ENCODE data around the gene DNAH1. TPM values are rescaled to one million over a fixed set of nuclear protein-coding genes. Genes with fewer than 3 reads are reported as not detected.

Gene DNAH1
- total and polyA plus RNA-seq, 10 donors, result 4.9 to 35.8 (median 24.6) TPM

DNA sequence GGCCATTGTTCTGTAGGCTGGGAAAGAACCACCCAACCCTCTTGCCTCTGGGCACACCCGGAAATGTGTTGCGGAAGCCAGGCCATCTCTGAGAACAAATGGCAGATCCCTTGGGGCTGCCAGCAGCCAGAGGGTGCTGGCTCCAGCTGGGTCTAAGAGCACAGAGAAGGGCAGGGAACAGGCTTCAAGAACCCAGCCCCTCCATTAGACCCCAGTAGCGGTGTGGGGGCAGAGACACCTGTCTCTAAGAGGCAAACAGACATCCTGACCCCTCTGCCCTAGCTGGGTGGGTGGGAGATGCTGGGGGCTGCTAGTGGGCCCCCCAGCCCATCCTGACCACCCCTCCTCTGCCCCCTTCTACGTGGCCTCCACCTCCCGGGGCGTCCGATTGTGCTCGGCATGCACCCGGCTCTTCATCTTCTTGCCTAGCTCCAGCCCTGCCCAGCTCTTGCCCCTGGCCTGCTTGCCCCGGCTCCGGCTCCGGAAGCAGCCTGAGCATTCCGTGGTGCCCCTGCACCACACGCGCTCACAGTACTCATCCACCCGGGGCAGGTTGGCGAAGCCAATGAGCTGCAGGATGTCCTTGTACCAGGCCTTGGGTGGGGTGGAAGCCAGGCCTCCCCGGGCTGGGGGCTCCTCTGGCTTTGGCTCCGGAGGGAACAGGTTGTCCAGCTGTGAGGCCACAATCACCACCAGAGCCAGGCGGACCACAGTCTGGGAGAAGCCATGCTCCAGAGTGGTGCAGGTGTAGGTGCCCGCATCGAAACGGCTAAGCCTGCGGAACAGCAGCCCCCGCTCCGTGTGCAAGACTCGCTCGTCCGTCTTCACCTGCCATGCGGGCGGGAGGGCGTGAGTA lies 119.4 kb downstream of the DNAH1 start:
- Histone ChIP-seq H3K4me1 (peaks cover 0 to 59% (median 22%) of the 10 kb centered on the region in 6 donors), H3K27ac (peak overlapping the region in 2 of 8 donors; percentile 5 to 35), H3K4me3 (no peak overlapping the region), H3K9me3 (no peaks in the 10 kb centered on the region), H3K36me3 (no peaks in the 10 kb centered on the region), H3K27me3 (replicated peaks in 1 of 7) (no peaks in the 10 kb centered on the region)
- DNase-seq, result peak; percentile 65
- TF ChIP-seq POLR2A (IDR thresholded peaks at IDR 0.05) (no peak), CTCF (IDR thresholded peaks at IDR 0.05 in 8 of 11, conservative IDR thresholded peaks at IDR 0.05 in 3 of 11) (no peak), POLR2AphosphoS5 (IDR thresholded peaks at IDR 0.05) (peak in 1 of 3 donors; percentile 34)
- intact Hi-C loops (cut with DNase I; ENCODE audit: low total_unique reads), result no loop called here
- WGBS, 5 donors, result 71 to 96% (median 92%) methylated on average over 12 to 32 of the region's 32 CpGs

DNA sequence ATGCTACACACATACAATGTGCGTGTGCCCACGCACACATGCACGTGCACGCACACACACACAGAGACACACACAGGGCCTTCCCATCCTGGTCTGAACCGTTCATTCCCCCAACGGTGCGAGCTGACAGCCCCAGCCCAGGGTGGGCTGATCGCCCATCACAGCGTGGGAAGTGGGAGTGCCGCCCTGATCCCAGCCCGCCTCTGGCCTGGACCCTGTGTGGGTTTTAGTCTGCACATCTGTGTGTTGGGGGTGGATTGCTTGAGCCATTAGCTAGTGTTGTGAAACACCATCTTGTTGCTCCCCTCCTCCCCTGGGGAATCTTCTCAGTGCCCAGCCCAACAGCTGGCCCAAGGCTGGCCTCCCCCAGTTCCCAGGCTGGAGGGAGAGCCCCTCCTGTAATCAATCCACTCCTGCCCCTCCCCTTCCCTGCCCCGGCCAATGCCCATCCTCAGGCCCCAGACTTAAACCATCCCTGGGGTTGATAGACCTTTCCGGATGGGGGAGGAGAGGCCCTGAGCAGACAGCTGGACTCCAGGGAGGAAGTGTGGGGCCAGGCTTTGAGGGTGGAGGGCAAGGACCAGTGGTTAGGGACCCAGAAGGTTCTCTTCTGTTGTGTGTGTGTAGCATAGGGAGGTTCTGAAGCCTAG lies 120.5 kb downstream of the DNAH1 start:
- 73 to 82% (median 76%) methylated on average over 4 to 13 of the region's 13 CpGs for WGBS, 5 donors
- no peaks in the 10 kb centered on the region for H3K9me3 ChIP-seq
- peaks cover 0 to 59% (median 22%) of the 10 kb centered on the region in 6 donors for H3K4me1 ChIP-seq
- TF ChIP-seq CTCF (IDR thresholded peaks at IDR 0.05 in 8 of 11, conservative IDR thresholded peaks at IDR 0.05 in 3 of 11) (no peak), POLR2AphosphoS5 (IDR thresholded peaks at IDR 0.05) (peak in 1 of 3 donors; percentile 28), POLR2A (IDR thresholded peaks at IDR 0.05) (no peak)
- peak overlapping the region in 4 of 8 donors; percentile 1 to 35 (median 17) for H3K27ac ChIP-seq
- no peaks in the 10 kb centered on the region for H3K36me3 ChIP-seq
- no peak for DNase-seq
- H3K27me3 ChIP-seq (replicated peaks in 1 of 7), result no peaks in the 10 kb centered on the region
- no peak overlapping the region for H3K4me3 ChIP-seq
- intact Hi-C loops (cut with DNase I; ENCODE audit: low total_unique reads), result no loop called here

DNA sequence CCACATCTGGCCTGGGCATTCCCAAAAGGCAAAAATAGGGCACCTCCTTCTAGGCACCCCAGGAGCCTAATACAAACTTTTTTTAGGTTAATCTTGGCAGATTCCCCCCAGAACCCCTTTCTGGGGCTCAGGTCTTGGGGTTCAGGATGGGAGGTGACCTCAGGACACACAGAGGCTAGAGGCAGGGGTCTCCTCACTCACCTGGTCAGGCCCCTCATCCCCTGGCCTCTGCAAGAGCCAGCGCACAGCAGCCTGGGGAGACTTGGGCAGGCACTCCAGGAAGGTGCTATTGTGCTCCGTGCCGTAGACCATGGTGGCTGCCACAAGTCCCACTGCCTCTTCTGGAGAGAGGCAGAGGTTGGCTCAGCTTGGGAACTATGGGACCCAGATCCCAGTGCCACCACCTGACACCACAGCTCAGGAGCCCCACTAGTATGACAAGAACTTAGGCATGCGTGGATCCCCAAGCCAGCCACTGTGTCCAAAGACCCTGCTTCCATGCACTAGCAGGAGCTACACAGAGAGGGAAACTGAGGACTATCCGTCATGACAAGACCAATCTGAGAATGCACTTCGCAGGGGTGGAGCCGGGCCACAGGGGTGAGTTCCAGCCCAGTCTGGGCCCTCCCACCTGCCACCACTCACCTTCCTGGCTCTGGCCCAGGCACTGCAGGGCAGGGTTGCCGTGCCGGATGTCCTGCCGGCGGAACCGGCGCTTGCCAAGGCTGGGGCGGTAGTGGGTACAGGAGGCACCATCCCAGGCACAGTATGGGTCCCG lies 121.4 kb downstream of the DNAH1 start:
- no peaks in the 10 kb centered on the region for H3K9me3 ChIP-seq
- H3K4me1 ChIP-seq, result peaks cover 0 to 51% (median 18%) of the 10 kb centered on the region in 6 donors
- no peak for DNase-seq
- peak overlapping the region in 4 of 8 donors; percentile 1 to 35 (median 14) for H3K27ac ChIP-seq
- intact Hi-C loops (cut with DNase I; ENCODE audit: low total_unique reads), result no loop called here
- no peaks in the 10 kb centered on the region for H3K27me3 ChIP-seq (replicated peaks in 1 of 7)
- H3K4me3 ChIP-seq, result no peak overlapping the region
- no peaks in the 10 kb centered on the region for H3K36me3 ChIP-seq
- 87 to 97% (median 95%) methylated on average over 7 to 15 of the region's 15 CpGs for WGBS, 5 donors
- no peak for TF ChIP-seq CTCF (IDR thresholded peaks at IDR 0.05 in 8 of 11, conservative IDR thresholded peaks at IDR 0.05 in 3 of 11)
- TF ChIP-seq POLR2A (IDR thresholded peaks at IDR 0.05), result no peak
- TF ChIP-seq POLR2AphosphoS5 (IDR thresholded peaks at IDR 0.05), result peak; percentile 17 to 73 (median 60)
